Hepatocyte (in vitro differentiated cells): ENCODE results near the gene RAET1L.

Source experiments
- EZH2 ChIP-seq: fragments of 200-600 bp; sonication (generic); IDR thresholded peaks from 2 replicates; pipeline ENCODE4 v1.6.1; 2016; ENCODE audit warnings: antibody characterized with exemption, mild to moderate bottlenecking, borderline replicate concordance
- EZH2phosphoT487 ChIP-seq: fragments of 200-600 bp; sonication (generic); IDR thresholded peaks from one replicate; pipeline ENCODE4 v1.6.1; 2018; ENCODE audit warnings: antibody characterized with exemption, mild to moderate bottlenecking, low read depth, moderate library complexity; ENCODE audit not compliant: unreplicated experiment, severe bottlenecking
- TF ChIP-seq, protein P1 (sequence below): fragments of 200-600 bp; sonication (generic); IDR thresholded peaks from 2 replicates; pipeline ENCODE4 v1.5.1; 2016; ENCODE audit warnings: antibody characterized with exemption, mild to moderate bottlenecking; ENCODE audit not compliant: poor library complexity

- TF ChIP-seq, protein P1, sequence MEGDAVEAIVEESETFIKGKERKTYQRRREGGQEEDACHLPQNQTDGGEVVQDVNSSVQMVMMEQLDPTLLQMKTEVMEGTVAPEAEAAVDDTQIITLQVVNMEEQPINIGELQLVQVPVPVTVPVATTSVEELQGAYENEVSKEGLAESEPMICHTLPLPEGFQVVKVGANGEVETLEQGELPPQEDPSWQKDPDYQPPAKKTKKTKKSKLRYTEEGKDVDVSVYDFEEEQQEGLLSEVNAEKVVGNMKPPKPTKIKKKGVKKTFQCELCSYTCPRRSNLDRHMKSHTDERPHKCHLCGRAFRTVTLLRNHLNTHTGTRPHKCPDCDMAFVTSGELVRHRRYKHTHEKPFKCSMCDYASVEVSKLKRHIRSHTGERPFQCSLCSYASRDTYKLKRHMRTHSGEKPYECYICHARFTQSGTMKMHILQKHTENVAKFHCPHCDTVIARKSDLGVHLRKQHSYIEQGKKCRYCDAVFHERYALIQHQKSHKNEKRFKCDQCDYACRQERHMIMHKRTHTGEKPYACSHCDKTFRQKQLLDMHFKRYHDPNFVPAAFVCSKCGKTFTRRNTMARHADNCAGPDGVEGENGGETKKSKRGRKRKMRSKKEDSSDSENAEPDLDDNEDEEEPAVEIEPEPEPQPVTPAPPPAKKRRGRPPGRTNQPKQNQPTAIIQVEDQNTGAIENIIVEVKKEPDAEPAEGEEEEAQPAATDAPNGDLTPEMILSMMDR = no peak
- TF ChIP-seq EZH2 (no peak), EZH2phosphoT487 (no peak)
These were observed 30.0 kb downstream of the RAET1L start for GRCh38 chr6:149995235-149995750.
